OCI-LY7 (cell line): Measurements from ENCODE around the gene TRAF3IP1. TPM values are rescaled to one million over a fixed set of nuclear protein-coding genes. Genes with fewer than 3 reads are reported as not detected.
"Not testable (repeated sequence)": the region's sequence is repeated elsewhere in the genome, so short reads cannot be mapped to it uniquely, and the experiment has no call there.

Experiments used
- Bru-seq: library from RNA; stranded (reverse); fragments of 400-500 nt; gene quantifications from one replicate; lab custom pipeline; 2021; lab: Mats Ljungman, UMichigan
- BruChase-seq, 2 experiments: library from RNA; stranded (reverse); fragments of 400-500 nt; gene quantifications; one replicate each; lab custom pipeline; 2021; lab: Mats Ljungman, UMichigan
- BruUV-seq: library from RNA; stranded (reverse); fragments of 400-500 nt; replicated peaks from 2 replicates; lab custom pipeline; 2021; lab: Mats Ljungman, UMichigan
- CTCF ChIA-PET: fragments of 300-600 bp; sonication (Branson Sonifier 250); formaldehyde crosslinking; loops from one replicate; lab custom pipeline; 2022; ENCODE audit warnings: antibody characterized with exemption; ENCODE audit not compliant: unreplicated experiment; lab: Charles Lee
- POLR2A ChIA-PET: fragments of 300-600 bp; sonication (Branson Sonifier 250); formaldehyde crosslinking; loops from one replicate; lab custom pipeline; 2022; ENCODE audit warnings: antibody characterized with exemption; lab: Charles Lee
- DNase-seq: peaks from one replicate; pipeline ENCODE4 v3.0.0-alpha.2; 2015; ENCODE audit warnings: low spot score
- H2AFZ ChIP-seq: fragments of 200-600 bp; sonication (generic), shearing (Covaris generic); 2 replicates; pipeline ENCODE4 v1.6.1; 2014; ENCODE audit warnings: mild to moderate bottlenecking, antibody characterized with exemption, low read length, moderate library complexity
- H3K27ac ChIP-seq: fragments of 200-600 bp; sonication (generic); 2 replicates; pipeline ENCODE4 v1.5.1; 2014; ENCODE audit warnings: mixed run types, low read depth, mild to moderate bottlenecking, moderate library complexity, low read length, inconsistent platforms; ENCODE audit not compliant: poor library complexity, severe bottlenecking
- H3K36me3 ChIP-seq: fragments of 200-600 bp; sonication (generic); 2 replicates; pipeline ENCODE4 v1.6.1; 2014; ENCODE audit warnings: mild to moderate bottlenecking, antibody characterized with exemption, low read length, moderate library complexity, mixed read lengths; ENCODE audit not compliant: insufficient read depth
- H3K4me1 ChIP-seq: fragments of 200-600 bp; sonication (generic); 2 replicates; pipeline ENCODE4 v1.5.1; 2014; ENCODE audit warnings: mild to moderate bottlenecking, low read length; ENCODE audit not compliant: insufficient read depth, poor library complexity, severe bottlenecking
- H3K4me2 ChIP-seq: fragments of 200-600 bp; sonication (generic); 2 replicates; pipeline ENCODE4 v1.6.1; 2014; ENCODE audit warnings: mild to moderate bottlenecking, low read length
- H3K4me3 ChIP-seq: fragments of 200-600 bp; sonication (generic); 2 replicates; pipeline ENCODE4 v1.5.1; 2014; ENCODE audit warnings: mild to moderate bottlenecking, low read depth, low read length; ENCODE audit not compliant: poor library complexity, severe bottlenecking
- H3K79me2 ChIP-seq: fragments of 200-600 bp; sonication (generic); 2 replicates; pipeline ENCODE4 v1.6.1; 2016; ENCODE audit warnings: low read depth, mild to moderate bottlenecking, low read length, moderate library complexity, mixed read lengths; ENCODE audit not compliant: insufficient read depth
- H3K9me2 ChIP-seq: fragments of 200-600 bp; sonication (generic); 2 replicates; pipeline ENCODE4 v1.6.1; 2016; ENCODE audit warnings: mild to moderate bottlenecking, low read length, mixed read lengths; ENCODE audit not compliant: insufficient read depth
- H3K9me3 ChIP-seq: fragments of 200-600 bp; sonication (generic); 2 replicates; pipeline ENCODE4 v1.6.1; 2014; ENCODE audit warnings: mild to moderate bottlenecking, mixed run types, low read length, mixed read lengths
- H4K20me1 ChIP-seq: fragments of 200-600 bp; sonication (generic); 2 replicates; pipeline ENCODE4 v1.6.1; 2014; ENCODE audit warnings: mild to moderate bottlenecking, antibody characterized with exemption, low read length, moderate library complexity, mixed read lengths; ENCODE audit not compliant: insufficient read depth
- CTCF ChIP-seq: fragments of 200-600 bp; sonication (generic); conservative IDR thresholded peaks from 2 replicates; pipeline ENCODE4 v1.5.1; 2014; ENCODE audit warnings: mild to moderate bottlenecking, antibody characterized with exemption, low read length, moderate library complexity, mixed read lengths
- EZH2phosphoT487 ChIP-seq: fragments of 200-600 bp; sonication (generic); IDR thresholded peaks from 2 replicates; pipeline ENCODE4 v1.6.1; 2018; ENCODE audit warnings: low read depth, borderline replicate concordance, mild to moderate bottlenecking, mixed run types, antibody characterized with exemption, low read length, moderate library complexity, mixed read lengths
- intact Hi-C: fragments of 100-400 bp; cut with micrococcal nuclease; formaldehyde crosslinking; loops from one replicate; pipeline ENCODE4 v1.10.0; 2022; ENCODE audit not compliant: unreplicated experiment
- long read RNA-seq: library from polyadenylated mRNA; stranded (forward); transcript quantifications from one replicate; pipeline ENCODE4 v2.0.0, GENCODE V29; 2022
- total RNA-seq, 2 experiments: library from RNA; depleted of rRNA in 1 of 2; stranded (reverse); fragments of >200 nt in 1 of 2; shearing (Covaris generic) in 1 of 2; gene quantifications; 2 replicates each; pipeline ENCODE4 v1.2.3, GENCODE V29; 2014 to 2022

The TRAF3IP1 gene
- total RNA-seq (2014; rRNA removed; shearing (Covaris generic)) = 4.3 and 8.2 TPM in 2 replicates
- total RNA-seq (2022) = 12.8 and 13.8 TPM in 2 replicates
- percentile 56 among the genes with signal in this experiment for Bru-seq, nascent RNA
- BruChase-seq, experiment 1, labeled RNA remaining after a 6-hour chase = percentile 64 among the genes with signal in this experiment
- BruChase-seq, experiment 2, labeled RNA remaining after a 2-hour chase = percentile 60 among the genes with signal in this experiment
- long read RNA-seq, partial matches to known transcripts = 4 of 38 reads
- long read RNA-seq, other reads (novel, unspliced or antisense) = 34 of 38 reads

GRCh38 chr2:238320246-238320647 lies at the start of gene TRAF3IP1:
Gene TRAF3IP1, plus strand, starts transcription at chr2:238320518. Its CDS starts 145 bp downstream, at chr2:238320663.
- DNase-seq = peak; percentile 85
- H4K20me1 ChIP-seq = no peaks in the 10 kb centered on the region
- peaks cover 4% of the 10 kb centered on the region for H3K4me1 ChIP-seq
- intact Hi-C loops = loop anchor here (2.0 kb wide), 1 partner anchor 31 kb away; the partner anchor contains the start of gene PER2
- H3K27ac ChIP-seq = no peak within 1 kb of the TSS
- H3K9me2 ChIP-seq = no peaks in the 10 kb centered on the region
- peak within 1 kb of the TSS; percentile 82 for H3K4me2 ChIP-seq
- peak within 1 kb of the TSS; percentile 82 for H3K4me3 ChIP-seq
- CTCF ChIA-PET = no interaction called here
- H3K79me2 ChIP-seq = no peaks in the 10 kb centered on the region
- no TSS peak for BruUV-seq
- H3K36me3 ChIP-seq = no peaks in the 10 kb centered on the region
- no peaks in the 10 kb centered on the region for H3K9me3 ChIP-seq
- TF ChIP-seq EZH2phosphoT487 (no peak), CTCF (no peak)
- POLR2A ChIA-PET = no interaction called here
- peak within 1 kb of the TSS; percentile 49 for H2AFZ ChIP-seq

- POLR2A ChIA-PET = no interaction called here
- Histone ChIP-seq H3K4me2 (no peak overlapping the region), H3K4me3 (no peak overlapping the region), H3K36me3 (peaks cover 75% of the 10 kb centered on the region), H4K20me1 (no peaks in the 10 kb centered on the region), H3K27ac (no peak overlapping the region), H3K79me2 (no peaks in the 10 kb centered on the region), H3K4me1 (no peaks in the 10 kb centered on the region), H2AFZ (no peak overlapping the region), H3K9me3 (no peaks in the 10 kb centered on the region), H3K9me2 (no peaks in the 10 kb centered on the region)
- intact Hi-C loops = no loop called here
- TF ChIP-seq CTCF (no peak), EZH2phosphoT487 (no peak)
- CTCF ChIA-PET = no interaction called here
- no TSS peak for BruUV-seq
- DNase-seq = no peak
Measured at GRCh38 chr2:238270606-238271005, 49.7 kb upstream of the TRAF3IP1 start.

- Histone ChIP-seq H3K79me2 (no peaks in the 10 kb centered on the region), H3K4me1 (no peaks in the 10 kb centered on the region), H4K20me1 (no peaks in the 10 kb centered on the region; the same call in 1 of the 2 replicates), H3K9me2 (no peaks in the 10 kb centered on the region), H3K36me3 (peaks cover 78% of the 10 kb centered on the region), H2AFZ (no peak overlapping the region), H3K4me2 (no peak overlapping the region), H3K4me3 (no peak overlapping the region), H3K27ac (no peak overlapping the region), H3K9me3 (no peaks in the 10 kb centered on the region)
- no peak for DNase-seq
- CTCF ChIA-PET = no interaction called here
- intact Hi-C loops = no loop called here
- POLR2A ChIA-PET = no interaction called here
- TF ChIP-seq CTCF = no peak
- no peak for TF ChIP-seq EZH2phosphoT487
- BruUV-seq = no TSS peak
Measured at GRCh38 chr2:238271061-238271554, 49.2 kb upstream of the TRAF3IP1 start.

- intact Hi-C loops, DNase-seq, H3K4me3 ChIP-seq, H3K79me2 ChIP-seq, H3K27ac ChIP-seq, H3K9me2 ChIP-seq, CTCF ChIA-PET, H2AFZ ChIP-seq, H4K20me1 ChIP-seq, H3K4me2 ChIP-seq, H3K4me1 ChIP-seq, H3K9me3 ChIP-seq, POLR2A ChIA-PET, BruUV-seq: not testable (repeated sequence)
- peaks cover 82% of the 10 kb centered on the region for H3K36me3 ChIP-seq
Measured at GRCh38 chr2:238271686-238272085, 48.6 kb upstream of the TRAF3IP1 start.
